Esophagus muscularis mucosa (tissue), 4 donors: ENCODE data around the gene ABTB2. TPM values are rescaled to one million over a fixed set of nuclear protein-coding genes. Genes with fewer than 3 reads are reported as not detected.

ENCODE experiments used
- DNase-seq: peaks from one replicate; pipeline ENCODE4 v3.0.0-alpha.2; 2017; ENCODE audit errors: extremely low spot score
- H3K27ac ChIP-seq, 4 donors: fragments of 200-600 bp; sonication (generic); replicated peaks in 1 of 4; 1 replicate in 3 of 4; 2 replicates in 1 of 4; pipeline ENCODE4 v1.5.1; 2016 to 2019; ENCODE audit warnings: mild to moderate bottlenecking in 1 of 4
- H3K27me3 ChIP-seq, 4 donors: fragments of 200-600 bp; sonication (generic); one replicate each; pipeline versions ENCODE4 v1.5.1 to v1.6.0; 2016 to 2019
- H3K36me3 ChIP-seq, 4 donors: fragments of 200-600 bp; sonication (generic); one replicate each; pipeline ENCODE4 v1.5.1; 2016 to 2019
- H3K4me1 ChIP-seq, 4 donors: fragments of 200-600 bp; sonication (generic); one replicate each; pipeline ENCODE4 v1.5.1; 2016 to 2019
- H3K4me3 ChIP-seq, 4 donors: fragments of 200-600 bp; sonication (generic); 1 replicate in 2 of 4; 2 replicates in 2 of 4; pipeline ENCODE4 v1.5.1; 2016 to 2019; ENCODE audit warnings: mild to moderate bottlenecking in 4 of 4, moderate library complexity in 1 of 4
- H3K9me3 ChIP-seq, 4 donors: fragments of 200-600 bp; sonication (generic); 1 replicate in 3 of 4; 2 replicates in 1 of 4; pipeline ENCODE4 v1.5.1; 2016 to 2019
- EP300 ChIP-seq: sonication (generic); formaldehyde crosslinking; IDR thresholded peaks from one replicate; pipeline ENCODE4 v1.6.1; 2017; ENCODE audit warnings: antibody characterized with exemption
- POLR2A ChIP-seq: fragments of 450-650 bp; IDR thresholded peaks from one replicate; pipeline ENCODE4 v1.6.1; 2017; ENCODE audit warnings: antibody characterized with exemption, moderate library complexity, mild to moderate bottlenecking, low read depth
- POLR2AphosphoS5 ChIP-seq, 2 donors: sonication (generic); formaldehyde crosslinking; IDR thresholded peaks; one replicate each; pipeline ENCODE4 v1.6.1; 2017; ENCODE audit warnings: antibody characterized with exemption in 2 of 2
- WGBS: methylation state at CpG from one replicate; pipeline ENCODE4 v1.1.5; 2018; 5-methylcytosine and 5-hydroxymethylcytosine counted together
- intact Hi-C: fragments of 100-400 bp; cut with DNase I; formaldehyde crosslinking; loops from one replicate; pipeline ENCODE4 v1.15.1; 2023
- small RNA-seq, 3 donors: library from RNA; depleted of rRNA; stranded (forward); fragments of <200 nt; gene quantifications; one replicate each; pipeline ENCODE3, GENCODE V24; 2016
- total RNA-seq, 4 donors: library from RNA; depleted of rRNA; stranded (reverse); fragments of >200 nt; gene quantifications; one replicate each; pipeline versions ENCODE4 v1.1.0 to v1.2.1, GENCODE V29; 2016
- TF ChIP-seq, protein P1 (sequence below), 3 experiments: fragments of 200-600 bp in 2 of 3; fragments of 450-650 bp in 1 of 3; sonication (generic) in 2 of 3; IDR thresholded peaks; one replicate each; pipeline ENCODE4 v1.5.1; 2017 to 2019; ENCODE audit warnings: antibody characterized with exemption in 3 of 3, mild to moderate bottlenecking in 2 of 3, moderate library complexity in 1 of 3

ABTB2 gene
- total RNA-seq, 4 donors from 2014 or later, result 5.0 to 8.0 (median 7.2) TPM

DNA sequence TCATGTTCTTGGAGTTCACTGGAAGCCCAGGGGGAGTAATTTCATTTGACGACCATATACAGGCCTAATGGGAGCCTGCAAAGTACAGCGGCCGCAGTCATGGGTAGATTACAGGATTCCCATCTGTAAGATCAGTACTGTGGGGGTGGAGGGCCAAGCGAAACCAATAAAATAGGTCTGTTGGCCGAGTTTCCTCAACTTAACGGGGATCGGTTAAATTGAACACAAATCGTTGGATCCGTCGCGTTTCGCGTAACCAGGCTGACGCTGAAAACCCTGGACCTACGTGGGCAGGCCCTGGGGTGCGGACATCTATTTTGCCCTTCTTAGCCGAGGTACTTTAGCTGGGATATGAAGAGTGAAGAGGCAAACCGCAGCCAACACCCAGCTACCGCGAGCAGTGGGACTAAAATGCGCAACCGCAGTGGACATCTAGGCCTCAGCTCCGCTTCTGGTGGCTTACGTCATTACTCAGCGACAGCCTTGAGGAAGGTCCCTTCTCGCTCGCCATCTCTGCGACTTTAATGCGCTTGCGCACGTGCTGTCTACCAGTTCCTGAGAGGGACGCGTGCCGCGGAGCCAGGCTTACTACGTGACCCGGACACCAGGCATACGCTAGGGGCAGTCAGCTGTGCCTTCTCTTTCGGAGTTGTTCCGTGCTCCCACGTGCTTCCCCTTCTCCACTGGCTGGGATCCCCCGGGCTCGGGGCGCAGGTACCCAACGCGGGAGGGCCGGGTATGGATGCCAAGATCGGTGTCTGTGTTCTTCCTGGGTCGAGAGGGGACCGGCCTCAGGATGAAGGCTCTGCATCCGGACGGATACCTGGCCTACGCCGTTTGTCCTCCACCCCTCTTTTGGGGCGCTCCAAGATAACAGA lies 252.5 kb downstream of the ABTB2 start, which contains the start of gene NAT10:
NAT10 (plus strand) TSS at position 551 of the 878 bp plus-strand sequence. CDS start 2,597 bp downstream, outside the sequence.
- H3K36me3 ChIP-seq, result peaks cover 18 to 60% (median 37%) of the 10 kb centered on the region in 4 donors
- WGBS, result 0% methylated on average over 10 of the region's 55 CpGs
- TF ChIP-seq POLR2AphosphoS5 (IDR thresholded peaks at IDR 0.05) (peak; percentile 98 to 99), POLR2A (peak; percentile 18), EP300 (peak; percentile 11)
- TF ChIP-seq, protein P1, sequence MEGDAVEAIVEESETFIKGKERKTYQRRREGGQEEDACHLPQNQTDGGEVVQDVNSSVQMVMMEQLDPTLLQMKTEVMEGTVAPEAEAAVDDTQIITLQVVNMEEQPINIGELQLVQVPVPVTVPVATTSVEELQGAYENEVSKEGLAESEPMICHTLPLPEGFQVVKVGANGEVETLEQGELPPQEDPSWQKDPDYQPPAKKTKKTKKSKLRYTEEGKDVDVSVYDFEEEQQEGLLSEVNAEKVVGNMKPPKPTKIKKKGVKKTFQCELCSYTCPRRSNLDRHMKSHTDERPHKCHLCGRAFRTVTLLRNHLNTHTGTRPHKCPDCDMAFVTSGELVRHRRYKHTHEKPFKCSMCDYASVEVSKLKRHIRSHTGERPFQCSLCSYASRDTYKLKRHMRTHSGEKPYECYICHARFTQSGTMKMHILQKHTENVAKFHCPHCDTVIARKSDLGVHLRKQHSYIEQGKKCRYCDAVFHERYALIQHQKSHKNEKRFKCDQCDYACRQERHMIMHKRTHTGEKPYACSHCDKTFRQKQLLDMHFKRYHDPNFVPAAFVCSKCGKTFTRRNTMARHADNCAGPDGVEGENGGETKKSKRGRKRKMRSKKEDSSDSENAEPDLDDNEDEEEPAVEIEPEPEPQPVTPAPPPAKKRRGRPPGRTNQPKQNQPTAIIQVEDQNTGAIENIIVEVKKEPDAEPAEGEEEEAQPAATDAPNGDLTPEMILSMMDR (IDR thresholded peaks at IDR 0.05), result peak in 2 of 3 experiments; percentile 18 to 31
- peak; percentile 99 for DNase-seq
- H3K27ac ChIP-seq, result peak within 1 kb of the TSS; percentile 89 to 92 (median 90)
- H3K4me3 ChIP-seq, result peak within 1 kb of the TSS; percentile 66 to 95 (median 74)
- intact Hi-C loops, result loop anchor here (2.0 to 10.0 kb wide), 3 partner anchors 53 to 329 kb away; partner anchors contain the start of gene CAT
- peaks cover 19 to 31% (median 26%) of the 10 kb centered on the region in 4 donors for H3K4me1 ChIP-seq
- no peaks in the 10 kb centered on the region for H3K9me3 ChIP-seq
- no peaks in the 10 kb centered on the region for H3K27me3 ChIP-seq

DNA sequence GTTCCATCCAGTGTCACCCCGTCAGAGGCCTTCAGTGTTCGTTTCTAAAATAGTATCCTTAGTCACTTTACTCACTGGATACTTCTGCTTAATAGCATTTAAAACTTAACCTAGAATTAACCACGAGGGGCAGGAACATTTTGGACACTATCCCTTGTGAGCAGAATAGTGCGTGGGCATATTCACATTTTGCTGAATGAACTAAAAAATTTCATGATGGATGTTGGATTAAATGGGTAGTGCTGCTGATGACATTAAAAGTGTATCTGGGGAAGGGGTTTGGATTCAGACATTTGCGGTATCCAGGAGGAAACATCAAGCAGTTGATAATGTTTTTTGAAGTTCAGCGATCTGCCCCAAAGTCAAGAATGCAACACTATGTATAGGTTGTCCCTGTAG lies 253.1 kb downstream of the ABTB2 start:
- Histone ChIP-seq H3K4me3 (peak overlapping the region; percentile 66 to 95 (median 74)), H3K27me3 (no peaks in the 10 kb centered on the region), H3K9me3 (no peaks in the 10 kb centered on the region), H3K27ac (peak overlapping the region; percentile 89 to 92 (median 90)), H3K4me1 (peaks cover 19 to 31% (median 26%) of the 10 kb centered on the region in 4 donors), H3K36me3 (peaks cover 17 to 60% (median 37%) of the 10 kb centered on the region in 4 donors)
- intact Hi-C loops, result loop anchor here (2.0 to 10.0 kb wide), 3 partner anchors 52 to 330 kb away; partner anchors contain the start of gene CAT
- WGBS, result 14% methylated on average over 6 of the region's 6 CpGs
- no peak for DNase-seq
- TF ChIP-seq, protein P1 (IDR thresholded peaks at IDR 0.05), result no peak
- no peak for TF ChIP-seq POLR2AphosphoS5 (IDR thresholded peaks at IDR 0.05)
- TF ChIP-seq EP300, result no peak
- TF ChIP-seq POLR2A, result no peak

Small RNA genes within 50 kb of the gene (small RNA-seq; reads per million reads assigned to genes)
- gene AL035079.1 (0 reads per million in 3 donors), gene RF00019 (0 reads per million in 3 donors)

Other genes starting within 250 kb of the ABTB2 start
- 100 to 1,000 TPM in 1 of 4 donors, 10 to 100 TPM in 3; 72.8 to 163 (median 84.4) TPM for gene CAT, start 80.9 kb upstream of the ABTB2 start, total RNA-seq
- gene ELF5, start 155.8 kb upstream of the ABTB2 start, total RNA-seq, result not detected